K562 (cell line): ENCODE results near the gene ZNF346. TPM values are rescaled to one million over a fixed set of nuclear protein-coding genes. Genes with fewer than 3 reads are reported as not detected.

Experiments used
- CBFA2T2 ChIP-seq: fragments of 450-650 bp; conservative IDR thresholded peaks from 2 replicates; pipeline ENCODE4 v1.6.1; 2017; ENCODE audit warnings: mild to moderate bottlenecking
- CEBPB ChIP-seq: fragments of 450-650 bp; IDR thresholded peaks from 2 replicates; pipeline ENCODE4 v1.6.1; 2016; ENCODE audit warnings: missing genetic modification characterization, missing compliant biosample characterization
- ERF ChIP-seq: fragments of 450-650 bp; formaldehyde crosslinking; IDR thresholded peaks from 2 replicates; pipeline ENCODE4 v1.4.0; 2020; ENCODE audit warnings: mild to moderate bottlenecking, mixed read lengths
- ETS1 ChIP-seq: conservative IDR thresholded peaks from 2 replicates; pipeline ENCODE4 v1.6.1; 2011; ENCODE audit warnings: low read depth, mild to moderate bottlenecking, low read length; ENCODE audit not compliant: control insufficient read depth
- FOS ChIP-seq: IDR thresholded peaks from 3 replicates; pipeline ENCODE4 v1.6.1; 2011; ENCODE audit not compliant: insufficient read length; ENCODE audit errors: extremely low read depth
- HIVEP1 ChIP-seq: fragments of 250-450 bp; sonication (Bioruptor Pico); IDR thresholded peaks from 2 replicates; pipeline ENCODE4 v1.4.0; 2020; ENCODE audit warnings: mild to moderate bottlenecking
- HNRNPL ChIP-seq: fragments of 200-400 bp; formaldehyde crosslinking; IDR thresholded peaks from 2 replicates; pipeline ENCODE4 v1.6.1; 2017; ENCODE audit warnings: low read depth, mild to moderate bottlenecking, low read length
- KDM5B ChIP-seq: fragments of 200-600 bp; sonication (generic); IDR thresholded peaks from 2 replicates; pipeline ENCODE4 v1.6.1; 2012; ENCODE audit warnings: low read depth, mild to moderate bottlenecking, moderate library complexity, low read length, control low read depth, inconsistent platforms; ENCODE audit not compliant: insufficient replicate concordance
- LEF1 ChIP-seq: fragments of 450-650 bp; IDR thresholded peaks from 2 replicates; pipeline ENCODE4 v1.6.1; 2016; ENCODE audit warnings: mild to moderate bottlenecking
- NR2C2 ChIP-seq, 2 experiments: fragments of 200-800 bp in 1 of 2; sonication (Bioruptor generic) in 1 of 2; sonication (generic) in 1 of 2; formaldehyde crosslinking in 1 of 2; IDR thresholded peaks; 2 replicates each; pipeline versions ENCODE4 v1.6.1 to v1.8.0; 2016 to 2022; ENCODE audit warnings: mild to moderate bottlenecking in 1 of 2, missing compliant biosample characterization in 1 of 2, missing genetic modification characterization in 1 of 2, missing genetic modification reagents in 1 of 2
- PREB ChIP-seq: sonication (generic); formaldehyde crosslinking; IDR thresholded peaks from 2 replicates; pipeline ENCODE4 v1.8.1; 2023; ENCODE audit warnings: mild to moderate bottlenecking, missing genetic modification reagents
- PYGO2 ChIP-seq: fragments of 450-650 bp; IDR thresholded peaks from 2 replicates; pipeline ENCODE4 v1.6.1; 2016; ENCODE audit warnings: mild to moderate bottlenecking, missing genetic modification characterization, moderate library complexity, missing compliant biosample characterization
- SLC30A9 ChIP-seq: fragments of 250-450 bp; sonication (Bioruptor Pico); IDR thresholded peaks from 2 replicates; pipeline ENCODE4 v1.8.0; 2022; ENCODE audit warnings: mild to moderate bottlenecking, moderate library complexity
- SMARCA5 ChIP-seq: fragments of 450-650 bp; IDR thresholded peaks from 2 replicates; pipeline ENCODE4 v1.6.1; 2016
- TAF1 ChIP-seq: IDR thresholded peaks from 2 replicates; pipeline ENCODE4 v1.6.1; 2011; ENCODE audit warnings: mild to moderate bottlenecking, low read length, moderate library complexity; ENCODE audit not compliant: insufficient read depth, control insufficient read depth, severe bottlenecking; ENCODE audit errors: extremely low read depth
- TAF7 ChIP-seq: fragments of 450-650 bp; IDR thresholded peaks from 2 replicates; pipeline ENCODE4 v1.6.1; 2016; ENCODE audit warnings: missing genetic modification characterization, missing compliant biosample characterization
- TBL1XR1 ChIP-seq, 2 experiments: IDR thresholded peaks; 2 replicates each; pipeline ENCODE4 v1.6.1; 2012; ENCODE audit warnings: improper control_type of control experiment in 2 of 2, low read length in 2 of 2, mild to moderate bottlenecking in 1 of 2
- ZBTB34 ChIP-seq: fragments of 250-450 bp; sonication (Bioruptor Pico); IDR thresholded peaks from 2 replicates; pipeline ENCODE4 v1.8.0; 2021; ENCODE audit warnings: mild to moderate bottlenecking, moderate library complexity
- ZC3H8 ChIP-seq: fragments of 450-650 bp; IDR thresholded peaks from 2 replicates; pipeline ENCODE4 v1.6.1; 2017
- ZNF253 ChIP-seq: fragments of 250-450 bp; sonication (Bioruptor Pico); conservative IDR thresholded peaks from 2 replicates; pipeline ENCODE4 v1.6.1; 2021; ENCODE audit warnings: mild to moderate bottlenecking
- ZNF408 ChIP-seq: fragments of 250-450 bp; sonication (Bioruptor Pico); IDR thresholded peaks from 2 replicates; pipeline ENCODE4 v1.4.0; 2020; ENCODE audit warnings: low read depth, mild to moderate bottlenecking, moderate library complexity
- ZNF551 ChIP-seq: fragments of 250-450 bp; sonication (Bioruptor Pico); IDR thresholded peaks from 2 replicates; pipeline ENCODE4 v1.5.0; 2021; ENCODE audit warnings: mild to moderate bottlenecking, moderate library complexity
- polyA plus RNA-seq, 8 experiments: library from polyadenylated mRNA; depleted of rRNA in 4 of 8; stranded (reverse) in 5 of 8; unstranded in 3 of 8; fragments of >200 nt; fragmentation: Nextera tagmentation in 2 of 8; fragmentation: Illumina TruSeq in 1 of 8; extraction: Ambion mirVana in 2 of 8; extraction: Trizol in 1 of 8; gene quantifications; 2 replicates each; pipeline versions ENCODE4 v1.2.1 to v1.2.3, GENCODE V29; 2011 to 2014; ENCODE audit warnings: inconsistent platforms in 1 of 8, missing spikeins in 1 of 8
- total RNA-seq, 7 experiments: library from RNA; depleted of rRNA in 6 of 7; stranded (reverse); fragments of >200 nt in 6 of 7; fragmentation: Illumina TruSeq in 2 of 7; extraction: Trizol in 2 of 7; gene quantifications; 2 replicates each; pipeline versions ENCODE4 v1.2.1 to v1.2.3, GENCODE V29; 2011 to 2021; ENCODE audit warnings: low replicate concordance in 1 of 7

ZNF346 gene
- total and polyA plus RNA-seq, 9 of the 15 experiments (the other 6 are each of a cell fraction or from before 2014, with no cell fraction given) = 5.0 to 25.1 (median 20.1) TPM

DNA sequence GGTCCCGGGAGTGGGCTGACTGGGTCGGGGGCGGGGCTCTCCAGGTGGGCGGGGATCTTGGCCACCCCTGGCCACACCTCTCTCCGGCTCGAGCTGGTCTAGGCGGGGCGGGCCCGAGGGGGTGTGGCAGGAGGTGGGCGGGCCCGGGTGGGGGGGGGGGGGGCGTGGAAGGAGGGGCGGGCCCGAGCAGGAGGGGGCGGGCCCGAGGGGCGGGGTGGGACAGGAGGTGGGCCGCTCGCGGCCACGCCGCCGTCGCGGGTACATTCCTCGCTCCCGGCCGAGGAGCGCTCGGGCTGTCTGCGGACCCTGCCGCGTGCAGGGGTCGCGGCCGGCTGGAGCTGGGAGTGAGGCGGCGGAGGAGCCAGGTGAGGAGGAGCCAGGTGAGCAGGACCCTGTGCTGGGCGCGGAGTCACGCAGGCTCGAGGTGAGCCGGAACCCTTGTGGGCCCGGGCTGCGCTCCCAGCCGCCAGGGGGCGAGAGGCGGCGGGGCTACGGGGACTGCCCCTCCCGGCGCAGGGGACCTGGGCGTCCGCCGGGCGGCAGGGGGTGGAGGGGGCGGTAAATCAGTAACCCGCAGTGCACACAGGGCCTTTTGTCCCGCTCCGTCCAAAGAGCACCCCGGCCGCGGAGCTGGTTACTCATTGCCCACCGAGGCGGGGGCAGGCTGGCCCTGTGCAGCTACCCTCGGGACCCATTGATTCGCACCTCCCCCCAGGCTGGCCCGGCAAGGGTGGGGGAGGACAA, 64.3 kb downstream of the ZNF346 start, which contains the start of gene FGFR4 (continued):
- TF ChIP-seq PYGO2 (no peak), HNRNPL (0 out of 2 replicates have a peak, but pooled peaks have one; percentile 32), ZC3H8 (no peak), PREB (CRISPR knock-in tag) (no peak), SMARCA5 (no peak), TAF1 (peak; percentile 16), FOS (no peak), ZBTB34 (CRISPR knock-in tag) (no peak), LEF1 (peak; percentile 27; the same call in 1 of the 2 replicates), SLC30A9 (CRISPR knock-in tag) (no peak), ZNF551 (CRISPR knock-in tag) (no peak), KDM5B (peak; percentile 66), HIVEP1 (CRISPR knock-in tag) (no peak), CBFA2T2 (no peak), CEBPB (tag) (no peak), NR2C2 (CRISPR knock-in tag; IDR thresholded peaks at IDR 0.05) (no peak), NR2C2 (tag; IDR thresholded peaks at IDR 0.05) (no peak), ETS1 (no peak; the same call in 1 of the 2 replicates), ZNF253 (CRISPR knock-in tag) (no peak), ZNF408 (CRISPR knock-in tag) (no peak), ERF (CRISPR knock-in tag) (peak; percentile 56; the same call in 1 of the 2 replicates), TAF7 (tag) (no peak), TBL1XR1 (IDR thresholded peaks at IDR 0.05; ENCODE audit: low read length in 2 of 2) (0 out of 4 replicates have a peak, but pooled peaks of 1 of the 2 experiments have one; percentile 35)
